Activated CD4-positive, alpha-beta T cell treated with anti-CD3 and anti-CD28 coated beads, Interleukin-2, amount 50 U/mL, for 16 hours (primary cell): Measurements from ENCODE around the gene LIPH.
A peak's percentile ranks its signal among the peaks of the same experiment; 100 is the strongest.

Experiments used
- DNase-seq: peaks from one replicate; pipeline ENCODE4 v3.0.0-alpha.2; 2020

The LIPH gene

GRCh38 chr3:185539934-185540333 lies 12.5 kb downstream of the LIPH start:
- no peak for DNase-seq

- peak; percentile 92 for DNase-seq
Observed at GRCh38 chr3:185537369-185537970, 14.9 kb downstream of the LIPH start.

- no peak for DNase-seq
Observed at GRCh38 chr3:185534511-185534910, 17.9 kb downstream of the LIPH start.

GRCh38 chr3:185532901-185533300 lies 19.5 kb downstream of the LIPH start:
- no peak for DNase-seq

GRCh38 chr3:185530856-185531255 lies 21.5 kb downstream of the LIPH start:
- DNase-seq = no peak

GRCh38 chr3:185528532-185528931 lies 23.9 kb downstream of the LIPH start:
- DNase-seq = no peak

GRCh38 chr3:185527364-185527763 lies 25.0 kb downstream of the LIPH start:
- no peak for DNase-seq

- DNase-seq = no peak
Observed at GRCh38 chr3:185526349-185526951, 25.9 kb downstream of the LIPH start.

- DNase-seq = no peak
Observed at GRCh38 chr3:185521349-185522138, 30.8 kb downstream of the LIPH start.

- no peak for DNase-seq
Observed at GRCh38 chr3:185519021-185519420, 33.4 kb downstream of the LIPH start.

- no peak for DNase-seq
Observed at GRCh38 chr3:185517387-185518130, 34.8 kb downstream of the LIPH start.

GRCh38 chr3:185511711-185512110 lies 40.7 kb downstream of the LIPH start:
- no peak for DNase-seq

GRCh38 chr3:185508335-185508991 lies 43.9 kb downstream of the LIPH start:
- no peak for DNase-seq

- no peak for DNase-seq
Observed at GRCh38 chr3:185507883-185508282, 44.5 kb downstream of the LIPH start.

- DNase-seq = no peak
Observed at GRCh38 chr3:185504636-185505035, 47.8 kb downstream of the LIPH start.

GRCh38 chr3:185503521-185503920 lies 48.9 kb downstream of the LIPH start:
- DNase-seq = no peak

GRCh38 chr3:185502987-185503386 lies 49.4 kb downstream of the LIPH start:
- no peak for DNase-seq

- DNase-seq = peak; percentile 94
Observed at GRCh38 chr3:185498503-185499396, 53.6 kb downstream of the LIPH start, which contains the start of gene TMEM41A. Gene TMEM41A, minus strand, starts transcription at chr3:185499035. Its CDS starts 74 bp downstream, at chr3:185498961.

- DNase-seq = no peak
Observed at GRCh38 chr3:185490241-185490640, 62.1 kb downstream of the LIPH start.

GRCh38 chr3:185489462-185489861 lies 62.9 kb downstream of the LIPH start:
- no peak for DNase-seq

GRCh38 chr3:185488465-185488864 lies 63.9 kb downstream of the LIPH start:
- no peak for DNase-seq

GRCh38 chr3:185486394-185486793 lies 66.0 kb downstream of the LIPH start:
- no peak for DNase-seq
